GM19025 (cell line): Measurements from ENCODE around the gene RGS6.

ENCODE experiments used
- ATAC-seq: cut with Tn5 transposase; IDR thresholded peaks from one replicate; pipeline ENCODE4 v1.9.1; 2021; ENCODE audit warnings: mild to moderate bottlenecking, low read depth, moderate library complexity; ENCODE audit not compliant: unreplicated experiment

RGS6 gene

DNA sequence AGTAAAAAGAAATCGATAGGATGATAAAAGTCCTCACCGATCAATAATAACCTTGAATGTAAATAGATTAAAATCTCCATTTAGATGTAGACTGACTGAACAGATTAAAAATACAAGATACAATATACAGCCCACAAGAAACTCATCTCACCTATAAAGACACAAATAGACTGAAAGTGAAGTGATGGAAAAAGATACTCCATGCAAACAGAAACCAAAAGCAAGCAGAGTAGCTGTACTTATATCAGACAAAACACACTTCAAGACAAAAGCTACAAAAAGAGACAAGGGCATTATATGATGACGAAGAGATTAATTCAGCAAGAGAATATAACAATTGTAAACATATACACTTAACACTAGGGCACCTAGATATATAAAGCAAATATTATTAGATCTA is 444.8 kb downstream of the RGS6 start:
- no peak for ATAC-seq

DNA sequence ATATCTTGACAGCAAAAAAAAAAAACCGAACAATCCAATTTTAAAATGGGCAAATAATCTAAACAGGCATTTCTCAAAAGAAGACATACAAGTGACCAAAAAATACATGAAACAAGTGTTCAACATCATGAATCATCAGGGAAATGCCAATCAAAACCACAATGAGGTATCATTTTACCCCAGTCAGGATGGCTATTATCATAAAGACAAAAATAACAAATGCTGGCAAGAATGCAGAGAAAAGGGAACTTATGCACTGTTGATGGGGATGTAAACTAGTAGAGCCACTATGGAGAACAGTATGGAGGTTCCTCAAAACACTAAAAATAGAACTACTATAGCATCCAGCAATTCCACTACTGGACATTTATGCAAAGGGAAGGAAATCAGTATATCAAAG is 448.2 kb downstream of the RGS6 start:
- no peak for ATAC-seq

DNA sequence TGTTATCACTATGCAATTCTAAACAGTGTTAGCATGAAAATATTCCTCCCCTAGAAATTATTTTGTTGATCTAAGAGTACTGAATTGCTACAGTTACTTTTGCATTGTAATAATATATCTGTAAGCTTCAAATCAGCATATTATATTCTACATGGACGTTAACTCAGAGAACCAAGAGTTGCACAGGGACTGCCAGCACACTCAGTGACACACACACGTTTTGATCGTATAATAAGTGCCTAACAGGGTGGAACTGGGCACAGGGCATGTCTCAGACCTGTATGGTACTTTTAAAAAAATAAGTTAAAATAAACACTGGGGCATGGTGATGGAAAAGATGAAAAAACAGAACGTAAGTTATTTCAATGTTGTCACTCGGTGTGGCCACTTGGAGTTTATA is 451.6 kb downstream of the RGS6 start:
- no peak for ATAC-seq

GRCh38 chr14:72387726-72388125 is 455.5 kb downstream of the RGS6 start:
- ATAC-seq, result no peak

GRCh38 chr14:72389200-72389599 is 457.0 kb downstream of the RGS6 start:
- ATAC-seq, result no peak

- ATAC-seq, result no peak
Observed at GRCh38 chr14:72401101-72401625, 468.9 kb downstream of the RGS6 start.

GRCh38 chr14:72401632-72402376 is 469.6 kb downstream of the RGS6 start:
- ATAC-seq, result no peak

DNA sequence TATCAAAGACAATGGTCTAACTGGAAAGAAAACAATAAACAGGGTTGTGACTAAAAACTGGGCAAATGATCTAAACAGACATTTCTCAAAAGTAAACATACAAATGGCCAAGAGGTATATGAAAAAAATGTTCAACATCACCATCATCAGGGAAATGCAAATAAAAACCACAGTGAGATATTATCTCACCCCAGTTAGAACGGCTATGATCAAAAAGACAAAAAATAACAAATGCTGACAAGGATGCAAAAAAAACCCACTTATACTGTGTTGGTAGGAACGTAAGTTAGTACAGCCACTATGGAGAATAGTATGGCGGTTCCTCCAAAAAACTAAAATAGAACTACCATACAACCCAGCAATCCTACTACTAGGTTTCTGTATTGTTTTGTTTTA is 470.1 kb downstream of the RGS6 start:
- no peak for ATAC-seq

DNA sequence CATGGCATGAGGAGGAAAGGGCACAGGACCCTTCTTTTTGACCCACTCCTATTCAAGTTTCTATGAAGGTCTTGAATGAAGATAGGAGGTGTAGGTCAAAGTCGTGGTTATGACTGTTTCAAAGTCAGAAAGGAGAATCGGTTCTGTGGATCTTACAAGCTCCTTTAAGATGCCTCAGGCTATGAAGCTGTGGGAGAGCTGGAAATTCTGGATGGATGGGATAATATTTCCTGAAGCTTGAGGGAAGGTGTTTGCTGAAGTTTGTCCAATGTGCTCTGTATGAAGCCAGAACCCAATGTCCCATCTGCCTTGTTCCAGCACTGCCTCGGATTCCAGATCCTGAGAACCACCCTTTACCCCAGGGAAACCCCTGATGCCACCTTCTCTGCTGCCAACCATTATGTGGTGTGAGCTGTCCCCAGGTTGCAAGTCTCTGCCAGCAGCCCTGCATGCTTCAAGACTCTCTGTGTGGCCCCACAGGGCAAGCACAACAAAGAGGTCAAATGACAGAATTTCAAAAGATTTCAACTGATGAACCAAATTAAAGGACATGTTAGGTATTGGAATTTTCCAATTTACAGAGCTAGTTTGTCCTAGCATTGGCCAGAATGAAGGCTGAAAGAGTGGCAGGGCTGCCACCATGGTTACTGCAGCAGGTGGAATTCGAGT is 472.0 kb downstream of the RGS6 start:
- ATAC-seq, result no peak

GRCh38 chr14:72404998-72405397 is 472.8 kb downstream of the RGS6 start:
- no peak for ATAC-seq

DNA sequence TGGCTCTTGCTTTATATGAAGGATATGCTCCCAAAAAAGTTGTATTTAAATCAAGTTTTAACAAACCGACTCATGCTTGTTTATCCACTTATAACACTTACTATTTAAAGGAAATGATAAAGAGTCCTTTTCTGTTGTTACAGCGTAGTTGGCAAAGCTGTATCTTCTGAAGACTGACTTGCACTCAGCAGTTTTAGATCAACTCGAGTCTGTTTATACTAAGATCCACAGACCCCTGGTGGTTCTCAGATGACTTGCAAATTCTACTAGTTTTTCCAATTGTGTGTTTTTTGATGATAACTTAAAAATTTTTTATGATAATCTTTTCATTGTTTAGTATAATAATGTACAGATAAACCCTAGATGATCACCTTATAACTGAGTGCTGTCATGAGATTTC is 475.8 kb downstream of the RGS6 start:
- ATAC-seq, result no peak

GRCh38 chr14:72409047-72409446 is 476.8 kb downstream of the RGS6 start:
- ATAC-seq, result no peak

GRCh38 chr14:72416081-72416849 is 484.0 kb downstream of the RGS6 start:
- no peak for ATAC-seq

DNA sequence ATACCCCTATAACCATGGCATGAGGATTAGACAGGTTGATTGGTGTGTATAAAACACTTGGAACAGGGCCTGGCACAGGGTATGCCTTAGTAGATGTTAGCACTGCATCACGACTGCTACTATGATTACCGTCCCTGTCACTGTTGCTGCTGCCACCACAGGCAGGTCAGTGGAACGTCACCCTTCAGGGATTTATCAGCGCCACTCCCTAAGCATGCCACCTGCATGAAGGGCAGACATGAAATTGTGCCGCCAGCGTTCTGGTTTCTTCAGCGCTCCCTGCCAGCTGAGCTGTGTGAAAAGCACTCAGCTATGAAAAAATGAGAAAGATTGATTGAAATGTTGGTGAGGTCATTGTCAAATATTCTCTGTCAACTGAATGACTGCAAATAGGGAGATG is 484.7 kb downstream of the RGS6 start:
- ATAC-seq, result peak; percentile 49

DNA sequence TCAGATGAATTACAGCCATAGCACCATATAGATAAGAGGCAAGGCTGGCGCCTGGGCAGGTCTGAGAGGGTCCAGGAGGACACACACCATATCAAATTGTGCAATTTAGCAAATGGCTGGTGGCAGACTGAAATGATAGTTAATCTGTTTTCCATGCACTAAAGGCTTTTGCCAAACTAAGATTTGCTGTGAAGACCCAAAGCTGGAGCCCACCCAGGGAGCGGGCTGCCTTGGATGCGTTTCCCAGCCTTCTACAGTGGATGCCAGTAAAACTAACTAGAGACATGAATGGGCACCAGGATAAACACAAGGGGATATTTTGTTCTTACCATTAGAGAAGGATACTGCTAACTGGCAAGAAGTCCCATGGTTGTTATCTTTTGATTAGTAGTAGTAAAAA is 486.6 kb downstream of the RGS6 start:
- ATAC-seq, result no peak

GRCh38 chr14:72419226-72419775 is 487.1 kb downstream of the RGS6 start:
- ATAC-seq, result no peak

DNA sequence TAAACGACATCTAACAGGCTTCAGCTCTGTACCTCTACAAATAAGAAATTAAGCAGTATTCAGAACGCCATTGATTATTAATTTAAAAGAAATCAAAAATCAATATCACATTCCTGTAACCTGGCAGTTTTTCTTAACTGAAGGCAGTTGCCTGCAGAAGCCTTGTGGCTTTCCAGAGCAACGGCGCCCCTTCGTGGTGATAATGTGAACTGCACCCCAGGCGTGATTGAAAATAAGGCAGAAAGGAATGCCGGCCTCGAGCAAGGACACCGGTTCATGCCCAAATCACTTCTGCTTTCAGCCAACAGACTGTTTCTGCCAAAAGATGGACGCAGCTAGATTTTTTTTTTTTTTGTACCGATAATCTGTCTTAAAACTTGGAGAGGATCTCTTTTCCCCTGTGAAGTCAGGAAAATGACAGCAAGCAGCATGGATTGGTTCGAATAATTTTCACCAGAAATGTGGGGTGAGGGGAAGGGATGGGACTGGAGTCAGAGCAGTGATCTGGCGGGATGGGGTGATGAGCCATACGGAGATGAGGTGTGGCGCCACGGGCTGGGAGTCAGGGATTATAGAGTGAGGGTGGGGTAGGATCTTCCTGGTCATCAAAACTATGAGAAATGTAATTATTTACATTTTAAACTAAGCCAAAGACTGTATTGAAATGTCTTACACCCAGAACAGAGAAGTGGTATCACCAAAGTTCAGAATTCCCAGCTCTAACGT is 488.7 kb downstream of the RGS6 start:
- no peak for ATAC-seq

- no peak for ATAC-seq
Observed at GRCh38 chr14:72423957-72424356, 491.7 kb downstream of the RGS6 start.

DNA sequence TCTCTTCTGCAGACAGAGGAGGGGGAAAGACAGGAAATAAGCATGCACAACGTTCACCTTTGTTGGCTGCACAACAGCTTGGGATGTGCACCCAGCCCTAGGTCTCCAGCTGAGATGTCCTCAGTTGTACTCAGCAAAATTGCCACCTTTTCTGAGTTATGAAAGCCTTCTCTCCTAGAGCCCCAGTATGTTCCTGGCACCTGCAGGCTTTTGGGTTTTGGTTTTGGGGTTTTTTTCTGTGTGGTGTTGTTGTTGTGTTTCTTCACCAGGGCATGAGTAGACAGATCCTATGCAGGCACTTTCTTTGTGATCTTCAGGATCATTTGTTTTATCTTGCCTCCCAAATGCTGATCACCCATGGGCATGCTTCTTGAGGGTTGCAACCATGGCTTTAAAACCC is 498.2 kb downstream of the RGS6 start:
- no peak for ATAC-seq

- ATAC-seq, result no peak
Observed at GRCh38 chr14:72432748-72433147, 500.5 kb downstream of the RGS6 start.
